A549 (cell line): ENCODE data around the gene PTPRK.

Experiments used
- CHD4 ChIP-seq: fragments of 200-600 bp; sonication (generic); IDR thresholded peaks from 2 replicates; pipeline ENCODE4 v1.6.1; 2016; ENCODE audit warnings: antibody characterized with exemption, mild to moderate bottlenecking, borderline replicate concordance
- CTCF ChIP-seq: fragments of >200 bp; sonication (Bioruptor Twin); formaldehyde crosslinking; IDR thresholded peaks from 3 replicates; pipeline ENCODE4 v1.5.1; 2016
- HDAC2 ChIP-seq: fragments of 200-600 bp; sonication (generic); IDR thresholded peaks from 2 replicates; pipeline ENCODE4 v1.6.1; 2016
- RCOR1 ChIP-seq: fragments of 150-350 bp; IDR thresholded peaks from 2 replicates; pipeline ENCODE4 v1.6.1; 2014; ENCODE audit warnings: antibody characterized with exemption, low read length, low read depth

- no peak for TF ChIP-seq RCOR1
- no peak for TF ChIP-seq HDAC2
- TF ChIP-seq CHD4, result no peak
- no peak for TF ChIP-seq CTCF
Measured at GRCh38 chr6:128225612-128226011, 294.8 kb downstream of the PTPRK start.
